Peyer's patch (tissue), 4 donors: ENCODE data around the gene ATG7.

Experiments
- POLR2A ChIP-seq, 2 donors: fragments of 450-650 bp; IDR thresholded peaks; one replicate each; pipeline ENCODE4 v1.5.1; 2017; ENCODE audit warnings: antibody characterized with exemption in 2 of 2, mild to moderate bottlenecking in 2 of 2, moderate library complexity in 2 of 2
- TF ChIP-seq, protein P1 (sequence below), 6 experiments: fragments of 450-650 bp in 4 of 6; fragments of 200-600 bp in 2 of 6; sonication (generic) in 1 of 6; IDR thresholded peaks; one replicate each; pipeline ENCODE4 v1.5.1; 2017 to 2019; ENCODE audit warnings: antibody characterized with exemption in 6 of 6, mild to moderate bottlenecking in 3 of 6, moderate library complexity in 1 of 6

GRCh38 chr3:11592445-11593298 is 320.5 kb downstream of the ATG7 start:
- TF ChIP-seq POLR2A (IDR thresholded peaks at IDR 0.05) = no peak
- TF ChIP-seq, protein P1, sequence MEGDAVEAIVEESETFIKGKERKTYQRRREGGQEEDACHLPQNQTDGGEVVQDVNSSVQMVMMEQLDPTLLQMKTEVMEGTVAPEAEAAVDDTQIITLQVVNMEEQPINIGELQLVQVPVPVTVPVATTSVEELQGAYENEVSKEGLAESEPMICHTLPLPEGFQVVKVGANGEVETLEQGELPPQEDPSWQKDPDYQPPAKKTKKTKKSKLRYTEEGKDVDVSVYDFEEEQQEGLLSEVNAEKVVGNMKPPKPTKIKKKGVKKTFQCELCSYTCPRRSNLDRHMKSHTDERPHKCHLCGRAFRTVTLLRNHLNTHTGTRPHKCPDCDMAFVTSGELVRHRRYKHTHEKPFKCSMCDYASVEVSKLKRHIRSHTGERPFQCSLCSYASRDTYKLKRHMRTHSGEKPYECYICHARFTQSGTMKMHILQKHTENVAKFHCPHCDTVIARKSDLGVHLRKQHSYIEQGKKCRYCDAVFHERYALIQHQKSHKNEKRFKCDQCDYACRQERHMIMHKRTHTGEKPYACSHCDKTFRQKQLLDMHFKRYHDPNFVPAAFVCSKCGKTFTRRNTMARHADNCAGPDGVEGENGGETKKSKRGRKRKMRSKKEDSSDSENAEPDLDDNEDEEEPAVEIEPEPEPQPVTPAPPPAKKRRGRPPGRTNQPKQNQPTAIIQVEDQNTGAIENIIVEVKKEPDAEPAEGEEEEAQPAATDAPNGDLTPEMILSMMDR (IDR thresholded peaks at IDR 0.05) = no peak
